Osteoblast (primary cell): ENCODE measurements around the gene SMCHD1. TPM values are rescaled to one million over a fixed set of nuclear protein-coding genes. Genes with fewer than 3 reads are reported as not detected.
"Not testable (repeated sequence)": the region's sequence is repeated elsewhere in the genome, so short reads cannot be mapped to it uniquely, and the experiment has no call there.

ENCODE experiments used
- DNase-seq: peaks from one replicate; pipeline ENCODE4 v3.0.0; 2011; ENCODE audit warnings: low spot score, mixed read lengths; ENCODE audit not compliant: insufficient read length; ENCODE audit errors: missing footprints
- H2AFZ ChIP-seq: 2 replicates; pipeline ENCODE4 v1.6.0; 2011; ENCODE audit warnings: mild to moderate bottlenecking, low read length
- H3K27ac ChIP-seq: 2 replicates; pipeline ENCODE4 v1.5.1; 2011; ENCODE audit warnings: mild to moderate bottlenecking, low read depth, low read length, moderate library complexity
- H3K27me3 ChIP-seq: 2 replicates; pipeline ENCODE4 v1.6.0; 2012; ENCODE audit warnings: mild to moderate bottlenecking, control low read depth, inconsistent platforms, low read length, moderate library complexity; ENCODE audit not compliant: insufficient read depth
- H3K36me3 ChIP-seq: 2 replicates; pipeline ENCODE4 v1.5.1; 2011; ENCODE audit warnings: mild to moderate bottlenecking, low read length, control low read depth, moderate library complexity; ENCODE audit not compliant: insufficient read depth
- H3K4me1 ChIP-seq: 2 replicates; pipeline ENCODE4 v1.5.1; 2011; ENCODE audit warnings: mild to moderate bottlenecking, low read length, control low read depth, moderate library complexity; ENCODE audit not compliant: insufficient read depth
- H3K4me2 ChIP-seq: 2 replicates; pipeline ENCODE4 v1.6.0; 2011; ENCODE audit warnings: mild to moderate bottlenecking, low read length; ENCODE audit not compliant: insufficient read depth
- H3K4me3 ChIP-seq: fragments of 200-600 bp; sonication (generic); 3 replicates; pipeline ENCODE4 v1.5.1; 2012; ENCODE audit warnings: mild to moderate bottlenecking, low read length, inconsistent platforms; ENCODE audit not compliant: insufficient read depth
- H3K79me2 ChIP-seq: 2 replicates; pipeline ENCODE4 v1.6.0; 2012; ENCODE audit warnings: mild to moderate bottlenecking, low read length, control low read depth, inconsistent platforms; ENCODE audit not compliant: insufficient read depth
- H3K9me3 ChIP-seq: 2 replicates; pipeline ENCODE4 v1.5.1; 2011; ENCODE audit warnings: low read depth, low read length, control low read depth
- H4K20me1 ChIP-seq: 2 replicates; pipeline ENCODE4 v1.6.0; 2012; ENCODE audit warnings: mild to moderate bottlenecking, low read length, control low read depth; ENCODE audit not compliant: insufficient read depth
- CTCF ChIP-seq: IDR thresholded peaks from 2 replicates; pipeline ENCODE4 v1.5.1; 2011; ENCODE audit warnings: mild to moderate bottlenecking, low read depth, low read length, moderate library complexity; ENCODE audit errors: extremely low read depth
- total RNA-seq: library from RNA; depleted of rRNA; stranded (reverse); fragments of >200 nt; gene quantifications from 2 replicates; pipeline ENCODE4 v1.2.3, GENCODE V29; 2012

SMCHD1 gene
- total RNA-seq, 1 donor = 53.6 TPM

GRCh38 chr18:2719040-2719439, 63.5 kb downstream of the SMCHD1 start:
- no peak for TF ChIP-seq CTCF

GRCh38 chr18:2723207-2723606, 67.7 kb downstream of the SMCHD1 start:
- H3K27me3 ChIP-seq = no peaks in the 10 kb centered on the region
- no peak overlapping the region for H2AFZ ChIP-seq
- peaks cover 7% of the 10 kb centered on the region for H3K4me1 ChIP-seq
- no peak for DNase-seq
- H3K79me2 ChIP-seq = peaks cover 6% of the 10 kb centered on the region
- H3K9me3 ChIP-seq = no peaks in the 10 kb centered on the region
- no peak overlapping the region for H3K4me3 ChIP-seq
- H3K36me3 ChIP-seq = peaks cover 17% of the 10 kb centered on the region
- TF ChIP-seq CTCF = no peak
- no peak overlapping the region for H3K4me2 ChIP-seq
- no peak overlapping the region for H3K27ac ChIP-seq
- no peaks in the 10 kb centered on the region for H4K20me1 ChIP-seq

More at GRCh38 chr18:2719040-2719439, 63.5 kb downstream of the SMCHD1 start:
- Histone ChIP-seq H3K4me3 (no peak overlapping the region), H3K36me3 (peaks cover 8% of the 10 kb centered on the region), H3K27ac (no peak overlapping the region), H4K20me1 (no peaks in the 10 kb centered on the region), H2AFZ (no peak overlapping the region), H3K4me2 (no peak overlapping the region), H3K27me3 (no peaks in the 10 kb centered on the region), H3K9me3 (no peaks in the 10 kb centered on the region), H3K79me2 (peaks cover 27% of the 10 kb centered on the region), H3K4me1 (peaks cover 7% of the 10 kb centered on the region)
- no peak for DNase-seq

- no peak for DNase-seq
- Histone ChIP-seq H3K27ac (no peak overlapping the region), H2AFZ (no peak overlapping the region), H3K79me2 (no peaks in the 10 kb centered on the region), H4K20me1 (no peaks in the 10 kb centered on the region), H3K9me3 (no peaks in the 10 kb centered on the region), H3K4me3 (no peak overlapping the region), H3K27me3 (no peaks in the 10 kb centered on the region), H3K36me3 (peaks cover 43% of the 10 kb centered on the region), H3K4me2 (no peak overlapping the region), H3K4me1 (no peaks in the 10 kb centered on the region)
- no peak for TF ChIP-seq CTCF
Measured at GRCh38 chr18:2729757-2730156, 74.2 kb downstream of the SMCHD1 start.

GRCh38 chr18:2736823-2737222, 81.3 kb downstream of the SMCHD1 start:
- peaks cover 37% of the 10 kb centered on the region for H3K36me3 ChIP-seq
- H3K4me1 ChIP-seq = no peaks in the 10 kb centered on the region
- H4K20me1 ChIP-seq = no peaks in the 10 kb centered on the region
- H3K4me3 ChIP-seq = no peak overlapping the region
- H3K79me2 ChIP-seq = no peaks in the 10 kb centered on the region
- TF ChIP-seq CTCF = no peak
- H3K9me3 ChIP-seq = no peaks in the 10 kb centered on the region
- no peak overlapping the region for H3K27ac ChIP-seq
- no peak for DNase-seq
- no peak overlapping the region for H3K4me2 ChIP-seq
- H2AFZ ChIP-seq = no peak overlapping the region
- no peaks in the 10 kb centered on the region for H3K27me3 ChIP-seq

GRCh38 chr18:2740082-2740481, 84.6 kb downstream of the SMCHD1 start:
- not testable (repeated sequence) for H3K4me3 ChIP-seq, H3K27me3 ChIP-seq, H3K4me1 ChIP-seq, H4K20me1 ChIP-seq, H3K9me3 ChIP-seq, DNase-seq, H3K27ac ChIP-seq, H2AFZ ChIP-seq, H3K4me2 ChIP-seq, H3K79me2 ChIP-seq
- peaks cover 14% of the 10 kb centered on the region for H3K36me3 ChIP-seq
